GM19239 (cell line): ENCODE data around the gene BRICD5.
A peak's percentile ranks its signal among the peaks of the same experiment; 100 is the strongest.
"Not testable (repeated sequence)": the region's sequence is repeated elsewhere in the genome, so short reads cannot be mapped to it uniquely, and the experiment has no call there.

Source experiments
- DNase-seq: peaks from one replicate; pipeline ENCODE4 v3.0.0; 2011; ENCODE audit warnings: low spot score; ENCODE audit not compliant: insufficient read length
- FAIRE-seq: peaks from 2 replicates; lab custom pipeline; 2011; peaks lifted over from hg19 to GRCh38; lab: Jason Lieb, UNC

The BRICD5 gene

DNA sequence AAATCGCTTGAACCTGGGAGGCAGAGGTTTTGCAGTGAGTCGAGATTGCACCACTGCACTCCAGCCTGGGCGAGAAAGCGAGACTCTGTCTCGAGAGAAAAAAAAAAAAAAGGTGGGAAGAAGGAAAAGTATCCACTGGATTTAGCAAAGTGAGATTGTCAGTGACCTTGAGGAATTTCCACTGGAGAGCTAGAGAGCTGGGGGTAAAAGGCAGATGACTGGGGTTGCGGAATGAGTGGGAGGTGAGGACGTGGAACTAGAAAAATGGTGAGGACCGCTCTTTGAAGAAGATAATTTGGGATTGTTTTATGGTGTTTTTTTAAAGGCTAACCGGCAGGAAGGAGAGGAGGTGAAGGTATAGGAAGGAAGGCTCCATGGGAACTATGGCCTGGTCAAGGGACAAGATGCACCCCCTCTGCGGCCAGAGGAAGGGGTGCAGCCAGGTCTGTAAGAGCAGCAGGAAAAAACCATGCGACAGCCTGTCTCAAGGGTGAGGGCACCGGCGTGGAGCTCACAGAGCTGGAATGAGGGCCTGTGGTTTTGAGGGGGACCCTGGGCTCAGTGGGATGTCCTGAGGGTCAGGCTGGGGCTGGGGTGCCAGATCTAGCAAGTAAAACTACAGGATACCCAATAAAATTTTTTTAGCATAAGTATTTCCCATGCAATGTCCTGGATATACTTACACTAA, 6.1 kb downstream of the BRICD5 start:
- DNase-seq: no peak
- no peak for FAIRE-seq

DNA sequence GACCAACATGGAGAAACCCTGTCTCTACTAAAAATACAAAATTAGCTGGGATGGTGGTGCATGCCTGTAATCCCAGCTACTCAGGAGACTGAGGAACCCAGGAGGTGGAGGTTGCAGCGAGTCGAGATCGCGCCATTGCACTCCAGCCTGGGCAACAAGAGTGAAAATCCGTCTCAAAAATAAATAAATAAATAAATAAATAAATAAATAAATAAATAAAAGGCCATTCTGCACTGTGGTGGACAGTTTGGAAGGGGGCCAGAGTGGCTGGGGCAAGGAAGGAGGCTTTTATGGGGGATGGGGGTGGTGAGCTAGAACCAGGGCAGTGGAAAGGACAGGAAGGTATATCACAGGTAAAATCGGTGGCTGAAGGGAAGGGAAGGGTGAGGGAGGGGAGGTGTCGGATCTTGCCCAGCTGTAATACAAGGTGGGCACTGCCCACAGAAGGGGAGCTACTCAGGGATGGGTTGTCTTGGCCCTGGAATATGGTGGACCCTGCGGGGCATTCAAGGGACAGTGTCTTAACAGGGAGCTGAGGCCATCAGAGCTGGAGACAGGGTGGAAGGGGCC, 7.5 kb downstream of the BRICD5 start:
- not testable (repeated sequence) for FAIRE-seq, DNase-seq

DNA sequence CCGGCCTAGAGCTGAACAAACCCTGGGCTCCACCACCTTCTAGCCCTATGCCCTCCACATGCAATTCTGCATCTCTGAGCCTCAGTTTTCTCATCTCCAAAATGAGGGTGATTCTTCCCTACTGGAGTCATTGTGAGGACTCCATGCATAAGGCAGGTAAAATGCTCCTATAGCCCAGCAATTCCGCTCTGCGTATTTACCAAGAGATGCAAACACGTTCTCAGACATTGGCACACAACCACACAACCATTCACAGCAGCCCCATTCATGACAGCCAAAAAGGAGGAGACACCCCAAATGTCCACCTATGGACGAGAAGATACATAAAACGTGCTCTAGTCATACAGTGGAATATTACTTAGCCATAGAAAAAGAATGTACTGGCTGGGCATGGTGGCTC, 10.3 kb downstream of the BRICD5 start:
- DNase-seq (no peak), FAIRE-seq (no peak)

DNA sequence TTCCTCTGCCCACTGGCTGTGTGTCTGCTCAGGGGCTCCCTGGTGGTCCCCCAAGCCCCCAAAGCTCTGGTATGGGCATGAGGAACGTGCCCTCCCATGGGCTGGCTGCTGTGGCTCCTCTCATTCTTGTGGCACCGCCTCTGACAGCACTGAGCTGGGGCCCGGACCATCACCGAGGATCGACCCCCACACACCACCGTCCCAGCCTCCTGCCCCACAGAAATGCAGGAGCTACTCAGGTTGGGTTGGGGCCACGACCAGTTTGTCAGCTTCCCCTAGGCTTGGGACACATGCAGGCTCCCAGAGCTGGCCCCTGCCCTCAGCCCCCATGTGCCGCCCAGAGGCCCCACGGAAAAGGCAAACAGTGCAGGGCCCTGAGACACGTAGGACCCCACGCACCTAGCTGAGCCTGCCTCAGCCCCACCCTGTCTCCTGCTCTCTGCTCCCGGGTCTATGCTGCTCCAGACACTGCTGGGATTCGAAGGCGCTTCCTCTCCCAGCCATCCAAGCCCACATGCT, 11.0 kb downstream of the BRICD5 start:
- DNase-seq (no peak), FAIRE-seq (no peak)

DNA sequence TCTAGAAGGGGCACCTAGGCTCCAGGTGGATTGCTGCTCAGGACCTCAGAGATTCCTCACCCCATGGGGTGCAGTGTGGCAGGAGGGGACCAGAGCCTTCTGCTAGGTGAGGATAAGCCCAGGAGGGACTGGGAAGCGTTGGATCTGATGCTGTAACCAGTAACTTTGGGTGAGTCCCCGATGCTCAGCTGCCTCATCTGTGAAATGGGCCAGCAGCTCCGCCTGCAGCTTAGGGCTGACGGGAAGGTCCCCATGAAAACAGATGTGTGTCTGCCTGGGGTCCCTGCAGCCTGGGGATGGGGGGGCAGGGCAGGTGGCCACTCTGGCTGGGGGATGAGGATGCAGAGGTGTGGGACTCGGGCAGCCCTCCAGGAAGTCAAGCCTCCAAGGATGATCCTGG, 11.6 kb downstream of the BRICD5 start:
- no peak for DNase-seq
- no peak for FAIRE-seq

DNA sequence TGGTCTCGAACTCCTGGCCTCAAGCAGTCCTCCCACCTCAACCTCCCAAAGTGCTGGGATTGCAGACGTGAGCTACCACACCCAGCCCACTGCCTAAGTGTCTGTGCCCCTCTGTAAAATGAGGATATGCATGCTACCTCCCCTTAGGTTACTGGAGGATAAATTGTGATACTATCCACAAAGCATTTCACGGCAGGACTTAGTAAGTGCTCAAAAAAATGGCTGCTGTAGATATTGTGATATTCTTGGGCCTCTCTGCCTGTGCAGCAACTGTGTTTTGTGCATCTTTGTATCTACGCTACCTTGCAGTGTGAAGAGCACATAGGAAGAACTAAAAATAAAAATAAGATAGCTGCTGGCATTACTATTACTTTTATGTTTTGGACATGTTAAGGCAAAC, 12.4 kb downstream of the BRICD5 start:
- no peak for FAIRE-seq

DNA sequence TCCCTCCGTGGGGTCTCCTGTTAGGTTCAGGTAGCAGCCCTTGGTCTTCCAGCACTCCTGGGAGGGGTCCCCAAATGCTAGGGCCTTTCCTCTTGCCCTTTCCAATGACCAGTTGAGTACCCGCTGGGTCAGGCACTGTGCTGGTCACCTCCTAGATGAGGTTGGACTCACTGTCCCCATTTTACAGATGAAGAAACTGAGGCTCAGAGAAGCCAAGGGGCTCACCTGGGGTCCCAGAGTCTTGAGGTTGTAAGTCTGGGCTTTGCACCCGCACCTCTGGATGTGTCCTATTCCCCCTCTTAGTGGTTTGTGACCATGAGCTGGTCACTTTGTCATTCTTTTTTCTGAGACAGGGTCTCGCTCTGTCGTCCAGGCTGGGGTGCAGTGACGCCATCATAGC, 12.9 kb downstream of the BRICD5 start:
- FAIRE-seq: no peak
- no peak for DNase-seq

More for the DNA sequence above, 12.4 kb downstream of the BRICD5 start:
- DNase-seq: no peak

DNA sequence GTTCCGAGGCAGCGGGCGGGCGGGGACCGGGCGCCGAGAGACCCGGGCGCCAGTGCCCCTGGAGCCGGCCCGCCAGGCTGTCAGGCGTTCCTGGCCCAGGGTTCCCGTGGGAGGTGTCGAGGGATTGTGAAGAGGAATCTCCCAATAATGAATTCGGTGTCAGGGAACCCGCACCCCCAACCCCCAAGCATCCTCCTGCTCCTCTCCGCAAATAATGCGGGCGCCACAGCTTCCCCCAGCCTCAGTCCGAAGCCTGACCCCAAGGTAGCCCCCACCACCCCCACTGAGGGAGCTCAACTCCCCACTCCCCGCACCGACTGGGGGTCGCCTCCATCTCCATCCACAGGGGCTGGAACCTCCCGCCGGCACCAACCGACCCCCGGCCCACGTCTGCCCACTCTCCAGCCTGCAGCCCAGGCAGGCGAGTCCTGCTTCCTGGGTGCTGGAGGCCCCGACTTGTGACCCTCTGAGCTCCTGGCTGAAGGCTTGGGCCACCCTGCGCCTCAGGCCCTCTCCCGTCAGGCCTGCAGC, 13.6 kb downstream of the BRICD5 start:
- FAIRE-seq: no peak

DNA sequence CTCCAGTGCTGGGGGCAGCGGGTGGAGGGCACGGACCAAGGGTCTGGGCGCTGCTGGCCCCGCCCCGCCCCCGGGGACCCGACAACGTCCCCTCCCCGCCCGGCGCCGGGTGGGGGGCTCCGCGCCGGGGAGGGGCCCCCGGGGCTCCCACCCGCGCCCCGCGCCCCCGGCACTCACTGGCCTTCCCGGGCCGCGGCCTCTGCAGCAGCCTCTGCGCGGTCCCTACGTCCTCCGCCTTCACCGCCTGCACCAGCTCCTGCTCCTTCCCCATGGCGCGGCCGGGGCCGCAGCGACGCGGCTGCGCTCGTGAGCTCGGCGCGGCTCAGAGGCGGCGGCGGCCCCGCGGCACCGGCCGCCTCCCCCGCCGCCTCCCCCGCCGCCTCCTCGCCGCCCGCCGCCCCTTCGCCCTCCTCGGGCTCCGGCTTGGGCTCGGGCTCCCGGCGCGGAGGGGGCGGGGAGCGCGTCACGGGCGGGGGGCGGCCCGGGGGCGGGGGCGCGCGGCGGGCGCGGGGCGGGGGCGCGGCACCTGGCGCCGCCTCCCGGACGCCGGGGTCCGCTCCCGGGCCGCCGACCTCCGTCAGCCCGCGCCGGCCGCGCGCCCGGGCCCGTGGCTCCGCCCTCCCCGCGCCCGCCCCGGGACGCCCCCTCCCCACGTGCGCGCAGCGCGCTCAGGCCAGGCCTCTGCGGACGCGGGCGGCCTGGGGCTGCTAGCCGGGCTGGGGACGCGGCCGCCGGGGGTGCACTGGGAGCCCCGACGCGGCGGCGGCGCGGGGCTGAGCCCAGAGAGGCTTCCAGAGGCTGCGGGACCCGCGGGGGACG, 14.3 kb downstream of the BRICD5 start, which contains the start of gene CASKIN1:
CASKIN1 (minus strand) TSS at position 444 of the 819 bp plus-strand sequence; CDS start at position 271, 173 bp downstream.
- FAIRE-seq: no peak
- no peak for DNase-seq

More for the DNA sequence above, 13.6 kb downstream of the BRICD5 start:
- no peak for DNase-seq

DNA sequence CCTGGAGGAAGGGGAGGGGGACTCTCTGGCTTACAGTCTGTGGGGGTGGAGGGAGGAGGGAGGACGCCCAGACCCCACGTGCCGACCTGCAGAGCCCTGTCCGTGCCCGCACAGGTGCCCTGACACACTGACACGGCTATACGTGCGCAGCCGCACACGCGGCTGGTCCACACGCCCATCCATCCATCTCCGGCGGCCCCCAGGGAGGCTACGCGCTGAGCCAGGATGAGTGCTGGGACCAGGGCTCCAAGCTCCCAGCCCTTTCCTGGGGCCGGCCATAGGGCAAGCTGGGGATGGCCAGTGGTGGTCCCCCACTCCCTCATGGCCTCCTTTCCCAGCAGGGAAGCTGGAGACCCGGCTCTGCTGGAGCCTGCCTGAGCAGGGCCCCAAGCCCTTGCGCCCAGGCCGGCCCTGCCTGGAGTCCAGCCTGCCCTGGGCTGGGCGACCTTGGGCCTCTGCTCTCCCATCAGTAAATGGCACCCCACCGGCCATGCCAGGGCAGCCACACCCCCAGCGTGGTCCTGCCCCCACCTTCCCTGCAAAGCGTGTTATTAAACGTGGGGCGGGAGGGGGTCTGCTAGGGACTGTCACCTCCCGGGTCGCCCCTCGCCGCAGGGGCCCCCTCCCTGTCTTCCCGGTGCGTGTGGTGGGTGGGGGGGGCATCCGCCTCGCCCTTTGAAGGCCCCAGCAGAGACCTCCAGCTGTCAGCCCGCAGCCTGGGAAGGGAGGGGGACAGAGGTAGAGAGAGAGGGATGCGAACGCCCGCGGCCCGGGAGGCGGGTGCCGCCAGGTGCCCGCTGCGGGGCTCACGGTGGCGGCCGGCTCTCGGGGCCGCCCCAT, 15.1 kb downstream of the BRICD5 start:
- no peak for FAIRE-seq
- no peak for DNase-seq

DNA sequence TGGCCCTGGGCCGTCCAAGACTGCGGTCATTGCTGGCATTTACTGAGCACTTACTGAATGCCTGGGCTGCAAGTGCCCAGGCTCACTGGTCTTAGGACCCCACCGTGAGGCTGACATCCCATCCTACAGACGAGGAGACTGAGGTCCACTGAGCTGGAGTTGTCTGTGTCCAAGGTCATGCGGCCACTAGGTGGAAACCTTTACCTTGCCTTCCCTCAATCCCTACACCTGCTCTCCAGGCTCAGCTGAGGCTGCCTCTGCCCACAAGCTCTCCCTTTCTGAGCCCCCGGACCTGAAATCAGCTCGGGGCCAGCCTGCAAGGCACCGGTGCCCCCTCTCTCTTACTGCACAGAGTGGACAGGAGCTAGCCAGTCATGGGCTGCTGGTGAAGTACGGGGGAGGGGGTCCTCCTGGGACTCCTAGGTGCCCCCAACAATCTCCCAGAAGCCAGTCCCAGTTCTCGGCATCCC, 15.8 kb downstream of the BRICD5 start:
- peak; percentile 85 for DNase-seq

DNA sequence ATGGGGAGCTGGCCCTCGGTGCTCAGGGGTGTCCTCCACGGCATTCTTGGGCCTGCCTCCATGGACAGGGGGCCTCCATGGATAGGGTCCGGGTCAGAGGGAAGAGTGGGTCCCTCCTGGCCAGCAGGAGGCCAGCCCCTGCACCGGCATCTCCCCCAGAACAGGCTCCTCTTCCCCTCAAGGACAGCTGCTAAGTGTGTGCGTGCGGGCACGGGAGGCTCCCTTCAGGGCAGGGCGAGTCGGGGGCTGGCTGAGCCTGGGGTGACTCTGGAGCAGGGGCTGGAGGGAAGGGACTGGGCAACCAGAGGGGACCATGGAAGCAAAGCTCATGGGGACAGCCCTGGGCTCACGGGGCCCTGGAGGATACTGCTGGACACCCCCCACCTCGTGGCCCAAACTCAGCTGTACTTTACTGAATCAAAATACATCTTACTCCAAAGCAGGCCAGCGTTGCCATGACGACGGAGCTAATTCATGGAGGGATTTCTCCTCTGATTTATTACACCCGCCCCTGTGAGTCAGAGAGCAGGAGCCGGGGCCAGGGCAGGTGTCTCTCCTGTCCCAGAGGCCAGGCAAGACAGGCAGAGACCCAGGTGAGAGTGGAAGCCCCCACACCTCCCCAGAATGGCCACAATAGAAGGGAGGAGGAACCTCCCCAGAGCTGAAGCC, 16.4 kb downstream of the BRICD5 start:
- DNase-seq (no peak), FAIRE-seq (no peak)

More for the DNA sequence above, 15.8 kb downstream of the BRICD5 start:
- no peak for FAIRE-seq

DNA sequence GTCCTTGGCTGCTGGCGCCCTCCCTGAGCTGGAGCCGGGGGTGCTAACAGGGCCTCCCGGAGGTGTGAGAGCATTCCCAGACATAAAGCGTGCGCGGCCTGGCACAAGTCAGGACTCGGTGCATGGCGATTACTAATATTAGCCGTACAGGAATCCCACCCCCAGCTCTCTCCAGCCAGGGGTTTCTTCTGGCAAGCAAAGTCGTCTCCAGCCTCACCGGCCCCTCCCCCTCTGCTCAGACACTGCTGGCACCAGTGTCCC, 19.3 kb downstream of the BRICD5 start:
- FAIRE-seq (no peak), DNase-seq (no peak)

DNA sequence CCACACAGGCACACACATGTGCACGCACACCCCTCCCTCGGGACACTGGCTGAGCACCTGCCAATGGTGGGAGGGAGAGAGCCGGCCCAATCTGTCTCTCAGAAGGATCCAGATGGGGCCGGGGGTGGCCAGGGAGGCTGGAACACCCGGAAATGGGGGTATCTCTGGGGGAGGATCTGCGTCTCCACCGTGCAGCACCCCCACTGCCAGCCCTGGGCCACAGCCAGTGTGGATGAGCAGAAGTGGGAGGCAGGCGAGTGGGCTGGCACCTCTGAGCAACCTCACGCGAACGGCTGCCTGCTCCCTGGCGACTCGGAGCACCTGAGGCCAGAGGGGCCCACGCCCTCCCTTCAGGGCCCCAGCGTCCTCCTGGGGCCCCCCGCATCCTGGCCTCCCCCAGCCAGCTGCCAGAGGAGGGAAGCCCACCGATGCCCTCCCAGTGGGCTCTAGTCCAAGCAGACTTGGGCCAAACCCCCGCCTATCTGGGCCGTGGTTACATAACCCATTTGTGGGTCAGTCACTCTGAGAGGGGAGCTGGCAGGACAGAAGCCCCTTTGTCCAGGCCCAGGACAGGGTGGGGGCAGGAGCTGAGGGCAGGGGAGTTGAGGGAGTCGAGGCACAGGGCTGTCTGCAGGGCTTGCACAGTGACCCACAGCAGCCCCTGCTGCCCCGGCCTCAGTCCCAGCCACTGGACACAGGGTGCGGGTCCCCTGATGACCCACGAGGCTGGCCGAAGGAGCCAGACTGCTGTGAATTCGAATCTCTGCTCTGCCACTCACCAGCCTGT, 19.8 kb downstream of the BRICD5 start:
- no peak for DNase-seq
- FAIRE-seq: no peak

DNA sequence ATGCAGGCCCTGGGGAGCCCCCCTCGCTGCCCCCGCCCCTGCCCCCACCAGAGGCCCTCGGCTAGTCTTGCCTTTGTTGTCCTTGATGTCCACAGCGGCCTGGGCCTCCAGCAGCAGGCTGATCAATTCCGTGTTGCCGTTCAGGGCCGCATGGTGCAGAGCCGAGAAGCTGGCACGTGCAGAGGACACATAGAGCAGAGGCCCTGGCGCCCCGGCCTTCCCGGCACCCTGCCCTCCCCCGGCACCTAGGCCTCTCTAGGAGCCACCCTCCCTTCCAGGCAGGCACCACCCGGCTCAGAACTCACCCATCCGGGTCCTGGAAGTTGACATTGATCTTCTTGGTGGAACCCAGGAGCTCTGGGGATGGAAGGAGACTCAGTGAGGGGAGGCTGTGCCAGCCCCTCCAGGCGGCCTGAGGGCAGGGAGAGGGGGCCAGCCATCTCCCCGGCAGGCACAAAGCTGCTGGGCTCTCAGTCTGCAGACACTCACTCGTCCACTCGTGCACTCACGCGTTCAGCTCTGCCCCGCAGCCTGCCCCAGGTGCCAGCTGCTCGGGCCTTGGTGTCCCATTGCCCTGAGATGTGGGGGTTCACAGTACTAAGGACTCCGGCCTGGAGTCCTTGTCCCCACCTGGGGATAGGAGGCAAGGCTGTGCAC, 20.5 kb downstream of the BRICD5 start:
- no peak for FAIRE-seq
- no peak for DNase-seq

DNA sequence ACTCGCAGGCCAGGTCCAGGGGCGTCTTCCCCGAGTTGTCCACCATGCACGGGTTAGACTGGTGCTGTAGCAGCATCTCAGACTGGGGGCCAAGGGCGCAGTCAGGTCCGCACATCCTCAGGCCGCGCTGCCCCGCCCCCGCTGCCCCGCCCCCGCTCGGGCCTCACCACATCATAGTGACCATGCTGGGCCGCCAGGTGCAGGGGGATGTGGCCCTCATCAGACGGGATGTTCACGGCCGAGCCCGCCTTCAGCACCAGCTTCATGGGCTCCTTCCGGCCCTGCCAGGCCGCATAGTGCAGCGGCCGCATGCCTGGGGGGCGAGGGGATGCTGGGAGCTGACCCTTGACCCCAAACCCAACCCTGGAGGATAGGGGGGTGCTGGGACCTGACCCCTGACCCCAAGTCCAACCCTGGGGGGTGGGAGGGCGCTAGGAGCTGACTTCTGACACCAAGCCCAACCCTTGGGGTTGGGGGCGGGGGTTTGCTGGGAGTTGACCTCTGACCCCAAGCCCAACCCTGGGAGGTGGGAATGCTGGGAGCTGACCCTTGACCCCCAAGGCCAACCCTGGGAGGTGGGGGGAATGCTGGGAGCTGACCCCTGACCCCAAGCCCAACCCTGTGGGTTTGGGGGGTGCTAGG, 21.3 kb downstream of the BRICD5 start:
- DNase-seq (no peak), FAIRE-seq (no peak)

DNA sequence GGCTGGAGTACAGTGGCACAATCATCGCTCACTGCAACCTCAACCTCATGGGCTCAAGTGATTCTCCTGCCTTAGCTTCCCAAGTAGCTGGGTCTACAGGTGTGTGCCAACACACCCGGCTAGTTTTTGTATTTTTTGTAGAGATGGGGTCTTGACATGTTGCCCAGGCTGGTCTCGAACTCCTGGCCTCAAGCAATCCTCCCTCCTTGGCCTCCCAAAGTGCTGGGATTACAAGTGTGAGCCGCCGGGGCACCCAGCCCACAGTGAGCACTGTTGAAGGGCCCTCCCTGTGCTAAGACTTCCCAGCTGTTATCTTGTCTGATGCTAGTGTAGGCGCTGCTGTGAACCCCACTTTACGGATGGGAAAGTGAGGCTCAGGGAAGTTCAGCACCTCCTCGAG, 22.3 kb downstream of the BRICD5 start:
- no peak for FAIRE-seq
- no peak for DNase-seq

DNA sequence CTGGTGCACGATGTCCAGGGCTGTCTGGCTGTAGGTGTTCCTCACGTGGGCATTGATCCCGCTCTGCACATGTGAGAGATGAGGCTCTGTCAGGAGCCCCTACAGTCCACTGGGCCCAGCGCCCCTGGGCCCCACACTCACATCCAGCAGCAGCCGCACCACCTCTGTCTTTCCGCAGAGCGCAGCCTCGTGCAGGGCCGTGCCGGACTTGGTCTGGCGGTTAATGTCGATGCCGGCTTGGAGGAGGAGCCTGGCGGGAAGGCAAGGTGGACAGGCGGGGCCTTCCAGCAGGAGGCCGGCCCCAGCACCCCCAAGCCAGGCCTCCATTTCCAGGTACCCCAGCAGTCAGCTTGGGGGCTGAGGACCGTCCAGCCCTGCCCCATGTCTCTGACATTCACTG, 23.5 kb downstream of the BRICD5 start:
- DNase-seq: no peak
- no peak for FAIRE-seq
